Esophagus squamous epithelium (tissue), 5 donors: Measurements from ENCODE around the gene WLS. TPM values are rescaled to one million over a fixed set of nuclear protein-coding genes. Genes with fewer than 3 reads are reported as not detected.
"Not testable (repeated sequence)": the region's sequence is repeated elsewhere in the genome, so short reads cannot be mapped to it uniquely, and the experiment has no call there.

ENCODE experiments used
- DNase-seq: peaks from one replicate; lab custom pipeline; 2025; lab: John Stamatoyannopoulos, UW
- H3K27ac ChIP-seq, 4 donors: fragments of 200-600 bp; sonication (generic); one replicate each; pipeline ENCODE4 v1.5.1; 2016 to 2019; ENCODE audit warnings: mild to moderate bottlenecking in 1 of 4
- H3K27me3 ChIP-seq, 4 donors: fragments of 200-600 bp; sonication (generic); 1 replicate in 3 of 4; 2 replicates in 1 of 4; pipeline versions ENCODE4 v1.5.1 to v1.6.0; 2017 to 2021; ENCODE audit warnings: antibody characterized with exemption in 1 of 4
- H3K36me3 ChIP-seq, 3 donors: fragments of 200-600 bp; sonication (generic); one replicate each; pipeline ENCODE4 v1.5.1; 2016 to 2019
- H3K4me1 ChIP-seq, 3 donors: fragments of 200-600 bp; sonication (generic); one replicate each; pipeline ENCODE4 v1.5.1; 2017 to 2019
- H3K4me3 ChIP-seq, 4 donors: fragments of 200-600 bp; sonication (generic); 1 replicate in 3 of 4; 2 replicates in 1 of 4; pipeline ENCODE4 v1.5.1; 2016 to 2019; ENCODE audit warnings: mild to moderate bottlenecking in 2 of 4, moderate library complexity in 1 of 4
- H3K9me3 ChIP-seq, 3 donors: fragments of 200-600 bp; sonication (generic); one replicate each; pipeline ENCODE4 v1.5.1; 2016 to 2019
- CTCF ChIP-seq, 6 experiments: fragments of 450-650 bp in 4 of 6; fragments of 200-600 bp in 2 of 6; sonication (generic) in 2 of 6; IDR thresholded peaks; one replicate each; pipeline ENCODE4 v1.5.1; 2016 to 2019; ENCODE audit warnings: antibody characterized with exemption in 6 of 6, mild to moderate bottlenecking in 4 of 6, moderate library complexity in 4 of 6
- POLR2A ChIP-seq, 4 donors: fragments of 450-650 bp; IDR thresholded peaks; one replicate each; pipeline ENCODE4 v1.6.1; 2017; ENCODE audit warnings: antibody characterized with exemption in 4 of 4, mild to moderate bottlenecking in 4 of 4, moderate library complexity in 3 of 4
- WGBS, 2 donors: methylation state at CpG; one replicate each; pipeline ENCODE4 v1.1.5; 2018; 5-methylcytosine and 5-hydroxymethylcytosine counted together
- intact Hi-C: fragments of 100-400 bp; cut with DNase I; formaldehyde crosslinking; loops from one replicate; pipeline ENCODE4 v1.15.0; 2022
- total RNA-seq, 4 donors: library from RNA; depleted of rRNA; stranded (reverse); fragments of >200 nt; gene quantifications; one replicate each; pipeline ENCODE4 v1.1.0, GENCODE V29; 2016
- donor health status: DM: yes; HTN: yes; CAD: no.

WLS gene
- total RNA-seq, 4 donors from 2014 or later, result 30.4 to 87.8 (median 60.0) TPM

DNA sequence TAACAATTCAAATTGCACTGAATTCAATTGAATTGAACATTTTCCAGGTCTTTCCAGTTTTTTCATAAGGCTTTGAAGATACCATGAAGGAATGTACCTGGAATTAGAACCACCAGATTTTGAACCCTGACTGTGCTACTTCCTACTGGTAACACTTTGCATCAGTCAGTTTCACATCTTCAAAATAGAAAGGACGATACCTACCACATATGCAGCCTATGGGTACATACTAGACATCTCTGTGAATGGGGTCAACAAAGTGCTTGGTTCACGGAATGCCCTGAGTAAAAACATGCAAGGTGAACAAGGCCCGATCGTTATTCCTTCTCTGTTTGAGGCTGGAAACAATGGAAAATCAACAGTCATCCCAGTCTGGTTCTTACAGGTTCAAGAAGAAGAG lies 41.2 kb upstream of the WLS start:
- WGBS, 2 donors, result 56 to 76% methylated on average over 4 of the region's 4 CpGs
- Histone ChIP-seq H3K9me3 (no peaks in the 10 kb centered on the region), H3K27ac (no peak overlapping the region), H3K4me1 (no peaks in the 10 kb centered on the region), H3K4me3 (no peak overlapping the region), H3K36me3 (no peaks in the 10 kb centered on the region), H3K27me3 (no peaks in the 10 kb centered on the region)
- TF ChIP-seq POLR2A (IDR thresholded peaks at IDR 0.05) (no peak), CTCF (IDR thresholded peaks at IDR 0.05) (no peak)
- intact Hi-C loops, result no loop called here
- DNase-seq, result no peak

DNA sequence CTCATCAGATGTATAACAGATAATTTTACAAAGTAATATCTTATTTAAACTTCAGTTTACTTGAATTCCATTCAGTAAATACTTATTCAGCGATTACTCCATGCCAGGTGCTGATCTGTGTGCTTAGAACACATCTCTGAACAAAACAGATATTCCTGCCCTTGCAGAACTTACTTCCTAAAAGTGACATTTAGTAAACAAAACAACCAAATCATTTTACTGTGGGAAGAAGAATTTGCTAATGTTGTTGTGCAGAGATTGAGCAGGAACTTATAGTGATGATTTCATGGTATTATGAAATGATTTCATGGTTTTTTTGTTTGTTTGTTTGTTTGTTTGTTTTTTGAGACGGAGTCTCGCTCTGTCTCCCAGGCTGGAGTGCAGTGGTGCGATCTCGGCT lies 39.3 kb upstream of the WLS start:
- no peak for DNase-seq
- H3K27ac ChIP-seq, result no peak overlapping the region
- H3K36me3 ChIP-seq, result no peaks in the 10 kb centered on the region
- no peaks in the 10 kb centered on the region for H3K4me1 ChIP-seq
- intact Hi-C loops, result no loop called here
- no peak for TF ChIP-seq CTCF (IDR thresholded peaks at IDR 0.05)
- TF ChIP-seq POLR2A (IDR thresholded peaks at IDR 0.05), result no peak
- no peak overlapping the region for H3K4me3 ChIP-seq
- 76 to 79% methylated on average over 5 of the region's 5 CpGs for WGBS, 2 donors
- no peaks in the 10 kb centered on the region for H3K9me3 ChIP-seq
- no peaks in the 10 kb centered on the region for H3K27me3 ChIP-seq

DNA sequence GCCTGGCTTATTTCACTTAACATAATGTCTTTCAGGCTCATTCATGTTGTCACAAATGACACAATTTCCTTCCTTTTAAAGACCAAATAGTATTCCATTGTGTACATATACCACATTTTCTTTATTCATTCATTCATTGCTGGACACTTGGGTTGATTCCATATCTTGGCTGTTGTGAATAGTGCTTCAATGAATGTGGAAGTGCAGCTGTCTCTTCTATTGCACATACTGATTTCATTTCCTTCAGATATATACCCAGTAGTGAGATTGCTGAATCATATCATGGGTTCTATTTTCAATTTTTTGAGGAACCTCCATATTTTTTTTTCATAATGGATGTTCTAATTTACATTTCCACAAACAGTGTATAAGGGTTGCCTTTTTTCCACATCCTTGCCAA lies 38.6 kb upstream of the WLS start:
- TF ChIP-seq CTCF (IDR thresholded peaks at IDR 0.05), result no peak
- TF ChIP-seq POLR2A (IDR thresholded peaks at IDR 0.05), result no peak
- Histone ChIP-seq H3K36me3 (no peaks in the 10 kb centered on the region), H3K9me3 (no peaks in the 10 kb centered on the region), H3K4me3 (no peak overlapping the region), H3K27ac (no peak overlapping the region), H3K4me1 (no peaks in the 10 kb centered on the region), H3K27me3 (no peaks in the 10 kb centered on the region)
- no peak for DNase-seq
- intact Hi-C loops, result no loop called here

DNA sequence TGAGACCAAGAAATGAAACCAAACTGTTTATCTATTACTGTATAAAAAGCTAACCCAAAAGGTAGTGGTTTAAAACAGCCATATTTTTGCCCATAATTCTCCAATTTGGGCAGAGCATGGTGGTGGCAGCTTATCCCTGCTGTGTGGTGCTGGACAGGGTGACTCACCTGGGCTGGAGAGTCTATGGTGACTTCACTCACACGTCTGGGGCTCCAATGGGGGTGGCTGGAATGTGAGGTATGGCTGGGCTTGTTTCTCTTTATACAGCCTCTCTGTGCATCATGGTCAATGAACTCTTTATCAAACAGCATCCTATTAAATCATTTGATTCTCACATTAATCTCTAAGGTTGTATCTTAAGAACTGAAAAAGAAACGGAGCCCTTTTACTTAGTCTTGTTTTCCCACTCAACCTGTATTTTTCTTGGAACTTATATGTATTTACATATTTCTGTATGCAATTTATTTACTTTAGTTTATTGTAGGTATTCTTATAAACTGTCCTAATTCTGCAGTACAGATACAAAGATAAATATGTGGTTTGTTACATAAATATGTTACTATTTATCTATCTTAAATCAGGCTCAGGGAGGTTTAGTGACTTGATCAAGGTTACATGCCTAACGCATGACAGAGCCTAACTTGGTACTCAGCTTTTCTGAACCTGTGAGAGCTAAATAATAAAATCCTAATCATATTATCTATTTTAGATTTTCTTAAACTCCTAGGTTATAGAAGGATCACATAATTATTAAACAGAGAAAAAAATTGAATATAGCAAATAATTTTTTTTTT lies 37.5 kb upstream of the WLS start:
- H3K36me3 ChIP-seq, result no peaks in the 10 kb centered on the region
- TF ChIP-seq CTCF (IDR thresholded peaks at IDR 0.05) (no peak), POLR2A (IDR thresholded peaks at IDR 0.05) (no peak)
- no peaks in the 10 kb centered on the region for H3K9me3 ChIP-seq
- WGBS, 2 donors, result 61 to 71% methylated on average over 3 of the region's 3 CpGs
- no peak for DNase-seq
- H3K27me3 ChIP-seq, result no peaks in the 10 kb centered on the region
- no peaks in the 10 kb centered on the region for H3K4me1 ChIP-seq
- intact Hi-C loops, result no loop called here
- no peak overlapping the region for H3K4me3 ChIP-seq
- no peak overlapping the region for H3K27ac ChIP-seq

GRCh38 chr1:68268896-68269483 lies 36.7 kb upstream of the WLS start:
- no peak for TF ChIP-seq CTCF (IDR thresholded peaks at IDR 0.05)
- H3K36me3 ChIP-seq, result no peaks in the 10 kb centered on the region
- no peak overlapping the region for H3K27ac ChIP-seq
- no peak for DNase-seq
- intact Hi-C loops, result no loop called here
- WGBS, 2 donors, result 32 to 63% methylated on average over 4 of the region's 4 CpGs
- no peak overlapping the region for H3K4me3 ChIP-seq
- H3K27me3 ChIP-seq, result no peaks in the 10 kb centered on the region
- H3K9me3 ChIP-seq, result no peaks in the 10 kb centered on the region
- no peaks in the 10 kb centered on the region for H3K4me1 ChIP-seq

DNA sequence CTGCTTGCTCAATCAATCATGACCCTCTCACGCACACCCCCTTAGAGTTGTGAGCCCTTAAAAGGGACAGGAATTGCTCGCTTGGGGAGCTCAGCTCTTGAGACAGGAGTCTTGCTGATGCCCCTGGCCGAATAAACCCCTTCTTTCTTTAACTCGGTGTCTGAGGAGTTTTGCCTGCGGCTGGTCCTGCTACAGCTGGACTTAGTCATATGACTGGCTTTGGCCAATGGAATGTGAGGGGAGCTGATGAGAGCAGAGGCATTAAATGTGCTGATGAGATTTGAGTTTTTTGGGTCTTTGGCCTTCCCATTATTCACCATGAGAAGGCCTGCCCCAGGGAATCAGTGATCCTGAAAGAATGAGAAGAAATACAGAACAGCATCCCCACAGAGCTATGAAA lies 24.5 kb upstream of the WLS start:
- H3K36me3 ChIP-seq, H3K27ac ChIP-seq, intact Hi-C loops, H3K27me3 ChIP-seq, H3K9me3 ChIP-seq, H3K4me3 ChIP-seq, DNase-seq, H3K4me1 ChIP-seq: not testable (repeated sequence)
- WGBS, 2 donors, result 85 to 88% methylated on average over 4 to 5 of the region's 5 CpGs
